Measurements from ENCODE around the gene CHDH.
A peak's percentile ranks its signal among the peaks of the same experiment; 100 is the strongest.

The CHDH gene

DNA sequence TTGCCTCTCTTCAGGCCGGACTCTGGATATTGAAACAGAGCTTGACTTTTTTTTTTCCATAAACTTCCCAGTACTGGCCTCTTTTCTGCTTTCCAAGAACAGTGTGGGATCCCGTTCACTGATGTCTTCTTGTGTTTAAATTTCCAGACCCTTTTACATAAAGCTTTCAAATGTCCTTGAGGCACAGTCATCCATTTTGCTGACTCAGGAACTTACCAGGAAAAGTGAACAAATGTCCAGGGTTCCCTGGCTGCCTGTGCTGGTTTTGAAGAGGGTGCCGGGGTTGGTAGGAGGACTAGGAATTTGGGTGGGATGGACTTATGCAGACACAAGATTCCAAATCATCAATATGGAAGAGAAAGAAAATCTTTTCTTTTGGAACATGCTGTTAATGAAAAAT lies 68.1 kb downstream of the CHDH start:
- no peaks in the 10 kb centered on the region for H3K4me1 ChIP-seq (ENCODE audit: insufficient read depth, low read length)
- no peaks in the 10 kb centered on the region for H3K79me2 ChIP-seq (ENCODE audit: insufficient read depth, low read length)
- no peaks in the 10 kb centered on the region for H4K20me1 ChIP-seq (ENCODE audit: insufficient read depth, low read length)
- H3K27me3 ChIP-seq (ENCODE audit: insufficient read depth, low read length, poor library complexity): peaks cover 3% of the 10 kb centered on the region
- ATAC-seq (ENCODE audit: insufficient read depth, low read depth) (no peak), DNase-seq (no peak)
- no peak overlapping the region for H2AFZ ChIP-seq (ENCODE audit: low read depth, low read length)
- H3K9ac ChIP-seq (ENCODE audit: low read depth, low read length): no peak overlapping the region
- H3K9me3 ChIP-seq (ENCODE audit: insufficient read depth, low read length, severe bottlenecking): no peaks in the 10 kb centered on the region
- no peak for TF ChIP-seq EZH2 (IDR thresholded peaks at IDR 0.05; ENCODE audit: borderline replicate concordance, low read depth, low read length, severe bottlenecking)
- TF ChIP-seq, protein P1, sequence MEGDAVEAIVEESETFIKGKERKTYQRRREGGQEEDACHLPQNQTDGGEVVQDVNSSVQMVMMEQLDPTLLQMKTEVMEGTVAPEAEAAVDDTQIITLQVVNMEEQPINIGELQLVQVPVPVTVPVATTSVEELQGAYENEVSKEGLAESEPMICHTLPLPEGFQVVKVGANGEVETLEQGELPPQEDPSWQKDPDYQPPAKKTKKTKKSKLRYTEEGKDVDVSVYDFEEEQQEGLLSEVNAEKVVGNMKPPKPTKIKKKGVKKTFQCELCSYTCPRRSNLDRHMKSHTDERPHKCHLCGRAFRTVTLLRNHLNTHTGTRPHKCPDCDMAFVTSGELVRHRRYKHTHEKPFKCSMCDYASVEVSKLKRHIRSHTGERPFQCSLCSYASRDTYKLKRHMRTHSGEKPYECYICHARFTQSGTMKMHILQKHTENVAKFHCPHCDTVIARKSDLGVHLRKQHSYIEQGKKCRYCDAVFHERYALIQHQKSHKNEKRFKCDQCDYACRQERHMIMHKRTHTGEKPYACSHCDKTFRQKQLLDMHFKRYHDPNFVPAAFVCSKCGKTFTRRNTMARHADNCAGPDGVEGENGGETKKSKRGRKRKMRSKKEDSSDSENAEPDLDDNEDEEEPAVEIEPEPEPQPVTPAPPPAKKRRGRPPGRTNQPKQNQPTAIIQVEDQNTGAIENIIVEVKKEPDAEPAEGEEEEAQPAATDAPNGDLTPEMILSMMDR (IDR thresholded peaks at IDR 0.05; ENCODE audit: borderline replicate concordance, extremely low read depth, low read length, poor library complexity, severe bottlenecking): no peak
- H3K4me3 ChIP-seq (ENCODE audit: low read depth in 1 of 2, low read length in 2 of 2): no peak overlapping the region
- no peak overlapping the region for H3K27ac ChIP-seq (ENCODE audit: low read length)
- H3K4me2 ChIP-seq (ENCODE audit: insufficient read depth, low read length): no peak overlapping the region
- H3K36me3 ChIP-seq (ENCODE audit: insufficient read depth, low read length): no peaks in the 10 kb centered on the region

DNA sequence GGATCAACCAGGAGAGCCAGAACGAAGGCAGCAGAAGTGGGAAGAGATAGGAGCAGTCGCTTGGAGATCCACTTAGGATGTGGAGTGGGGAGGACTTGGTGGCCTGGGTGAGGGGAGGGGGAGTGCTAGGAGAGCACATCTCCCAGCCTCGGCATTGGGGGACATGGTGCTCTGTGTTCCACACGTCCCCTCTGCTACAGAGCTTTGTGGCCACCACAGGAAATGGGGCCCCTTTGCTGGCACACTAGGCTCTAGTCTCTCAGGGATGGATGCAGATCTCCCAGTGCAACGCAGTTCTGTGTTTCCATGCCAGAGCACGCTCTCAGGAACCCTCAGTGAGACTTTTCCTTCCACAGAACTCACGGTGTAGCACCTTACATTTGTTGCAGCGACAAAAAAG lies 68.8 kb downstream of the CHDH start:
- ATAC-seq (ENCODE audit: insufficient read depth, low read depth) (peak; percentile 82), DNase-seq (peak; percentile 35)
- Histone ChIP-seq H3K27me3 (ENCODE audit: insufficient read depth, low read length, poor library complexity) (peaks cover 3% of the 10 kb centered on the region), H3K9ac (ENCODE audit: low read depth, low read length) (no peak overlapping the region), H3K4me2 (ENCODE audit: insufficient read depth, low read length) (no peak overlapping the region), H3K4me3 (ENCODE audit: low read depth in 1 of 2, low read length in 2 of 2) (no peak overlapping the region), H2AFZ (ENCODE audit: low read depth, low read length) (no peak overlapping the region), H3K9me3 (ENCODE audit: insufficient read depth, low read length, severe bottlenecking) (no peaks in the 10 kb centered on the region), H3K79me2 (ENCODE audit: insufficient read depth, low read length) (no peaks in the 10 kb centered on the region), H3K27ac (ENCODE audit: low read length) (no peak overlapping the region), H3K4me1 (ENCODE audit: insufficient read depth, low read length) (no peaks in the 10 kb centered on the region), H3K36me3 (ENCODE audit: insufficient read depth, low read length) (no peaks in the 10 kb centered on the region), H4K20me1 (ENCODE audit: insufficient read depth, low read length) (no peaks in the 10 kb centered on the region)
- TF ChIP-seq, protein P1 (IDR thresholded peaks at IDR 0.05; ENCODE audit: borderline replicate concordance, extremely low read depth, low read length, poor library complexity, severe bottlenecking): no peak
- no peak for TF ChIP-seq EZH2 (IDR thresholded peaks at IDR 0.05; ENCODE audit: borderline replicate concordance, low read depth, low read length, severe bottlenecking)

DNA sequence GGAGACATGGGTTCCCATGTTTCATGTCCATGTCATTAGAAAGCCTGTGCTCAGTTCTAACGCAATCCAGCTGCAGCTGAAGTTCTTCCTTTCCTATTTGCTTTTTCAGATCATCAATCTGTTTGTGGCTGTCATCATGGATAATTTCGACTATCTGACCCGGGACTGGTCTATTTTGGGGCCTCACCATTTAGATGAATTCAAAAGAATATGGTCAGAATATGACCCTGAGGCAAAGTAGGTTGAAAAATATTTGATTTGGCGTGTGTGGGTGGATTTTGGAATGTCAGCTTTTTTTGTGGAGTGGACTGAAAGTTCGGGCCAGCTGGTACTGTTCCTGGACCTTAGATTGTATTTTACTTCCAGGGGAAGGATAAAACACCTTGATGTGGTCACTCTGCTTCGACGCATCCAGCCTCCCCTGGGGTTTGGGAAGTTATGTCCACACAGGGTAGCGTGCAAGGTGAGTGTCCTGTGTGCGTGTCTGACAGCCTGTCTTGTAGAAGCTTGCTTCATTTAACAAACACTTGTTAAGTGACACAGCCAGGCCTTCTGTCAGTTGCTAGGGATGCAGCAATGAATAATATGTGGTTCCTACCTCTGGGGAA lies 69.6 kb downstream of the CHDH start:
- no peak overlapping the region for H2AFZ ChIP-seq (ENCODE audit: low read depth, low read length)
- no peaks in the 10 kb centered on the region for H3K36me3 ChIP-seq (ENCODE audit: insufficient read depth, low read length)
- no peaks in the 10 kb centered on the region for H4K20me1 ChIP-seq (ENCODE audit: insufficient read depth, low read length)
- H3K27me3 ChIP-seq (ENCODE audit: insufficient read depth, low read length, poor library complexity): peaks cover 3% of the 10 kb centered on the region
- H3K9me3 ChIP-seq (ENCODE audit: insufficient read depth, low read length, severe bottlenecking): no peaks in the 10 kb centered on the region
- H3K9ac ChIP-seq (ENCODE audit: low read depth, low read length): no peak overlapping the region
- H3K4me3 ChIP-seq (ENCODE audit: low read depth in 1 of 2, low read length in 2 of 2): no peak overlapping the region
- H3K4me1 ChIP-seq (ENCODE audit: insufficient read depth, low read length): no peaks in the 10 kb centered on the region
- DNase-seq: no peak
- H3K4me2 ChIP-seq (ENCODE audit: insufficient read depth, low read length): no peak overlapping the region
- no peak for TF ChIP-seq EZH2 (IDR thresholded peaks at IDR 0.05; ENCODE audit: borderline replicate concordance, low read depth, low read length, severe bottlenecking)
- TF ChIP-seq, protein P1 (IDR thresholded peaks at IDR 0.05; ENCODE audit: borderline replicate concordance, extremely low read depth, low read length, poor library complexity, severe bottlenecking): no peak
- no peak for ATAC-seq (ENCODE audit: insufficient read depth, low read depth)
- no peaks in the 10 kb centered on the region for H3K79me2 ChIP-seq (ENCODE audit: insufficient read depth, low read length)
- H3K27ac ChIP-seq (ENCODE audit: low read length): no peak overlapping the region
